ENCODE results near the gene HEYL.
A peak's percentile ranks its signal among the peaks of the same experiment; 100 is the strongest.

Gene HEYL

GRCh38 chr1:39596163-39596562 is 43.3 kb downstream of the HEYL start:
- no peak for DNase-seq

GRCh38 chr1:39593386-39593785 is 46.1 kb downstream of the HEYL start:
- no peak for DNase-seq

GRCh38 chr1:39592069-39592468 is 47.4 kb downstream of the HEYL start:
- no peak for DNase-seq

GRCh38 chr1:39590546-39590945 is 48.9 kb downstream of the HEYL start:
- DNase-seq = no peak

- no peak for DNase-seq
These were observed 53.5 kb downstream of the HEYL start for GRCh38 chr1:39585933-39586332.

GRCh38 chr1:39576016-39576657 is 63.3 kb downstream of the HEYL start:
- peak; percentile 20 for DNase-seq

GRCh38 chr1:39575191-39576015 is 64.0 kb downstream of the HEYL start:
- peak; percentile 23 for DNase-seq

GRCh38 chr1:39574646-39575045 is 64.8 kb downstream of the HEYL start:
- DNase-seq = no peak
